ENCODE measurements around the gene COL25A1. TPM values are rescaled to one million over a fixed set of nuclear protein-coding genes. Genes with fewer than 3 reads are reported as not detected.

The COL25A1 gene
- total RNA-seq, 1 experiment from 2014 or later, result not detected

DNA sequence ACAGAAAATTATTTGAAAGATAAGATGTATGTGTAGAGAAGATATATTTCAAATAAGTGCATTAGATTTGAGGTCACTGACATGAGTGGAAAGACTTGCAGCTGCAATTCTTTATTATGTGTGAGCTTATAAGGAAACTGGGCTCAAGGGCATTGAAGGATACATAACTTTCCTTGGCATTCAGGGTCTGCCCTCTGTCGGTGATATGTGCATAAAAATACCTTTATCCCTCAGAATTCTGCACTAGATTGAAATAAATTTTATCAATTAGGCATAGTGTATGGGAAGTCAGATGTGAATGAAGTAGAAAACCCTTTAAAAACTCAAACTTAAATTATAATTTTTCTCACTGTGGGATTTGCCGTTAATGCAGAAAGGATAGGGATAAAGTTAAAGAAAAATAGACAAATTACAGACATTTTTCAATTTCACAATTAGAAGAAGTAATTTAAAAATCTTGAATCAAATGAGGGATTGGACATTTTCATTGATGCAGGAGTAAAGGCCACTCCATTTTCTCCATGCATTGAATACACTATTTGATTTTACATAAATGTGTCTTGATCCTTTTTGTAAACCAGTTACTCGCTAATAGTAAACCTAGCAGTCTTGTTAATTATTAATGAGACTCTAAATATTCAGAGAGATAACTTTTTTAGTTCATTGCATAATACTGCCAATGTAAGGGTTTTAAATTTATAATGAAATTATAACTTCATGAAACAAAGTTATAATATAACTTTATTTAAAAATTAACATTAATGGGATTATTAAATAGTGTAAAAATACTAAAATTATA is 518.6 kb downstream of the COL25A1 start:
- BruUV-seq (replicated peaks), result no TSS peak
- intact Hi-C loops (cut with micrococcal nuclease; ENCODE audit: unreplicated experiment), result loop anchor here (2.0 kb wide), 1 partner anchor 101 kb away; no protein-coding TSS in a partner anchor
- TF ChIP-seq, protein P1, sequence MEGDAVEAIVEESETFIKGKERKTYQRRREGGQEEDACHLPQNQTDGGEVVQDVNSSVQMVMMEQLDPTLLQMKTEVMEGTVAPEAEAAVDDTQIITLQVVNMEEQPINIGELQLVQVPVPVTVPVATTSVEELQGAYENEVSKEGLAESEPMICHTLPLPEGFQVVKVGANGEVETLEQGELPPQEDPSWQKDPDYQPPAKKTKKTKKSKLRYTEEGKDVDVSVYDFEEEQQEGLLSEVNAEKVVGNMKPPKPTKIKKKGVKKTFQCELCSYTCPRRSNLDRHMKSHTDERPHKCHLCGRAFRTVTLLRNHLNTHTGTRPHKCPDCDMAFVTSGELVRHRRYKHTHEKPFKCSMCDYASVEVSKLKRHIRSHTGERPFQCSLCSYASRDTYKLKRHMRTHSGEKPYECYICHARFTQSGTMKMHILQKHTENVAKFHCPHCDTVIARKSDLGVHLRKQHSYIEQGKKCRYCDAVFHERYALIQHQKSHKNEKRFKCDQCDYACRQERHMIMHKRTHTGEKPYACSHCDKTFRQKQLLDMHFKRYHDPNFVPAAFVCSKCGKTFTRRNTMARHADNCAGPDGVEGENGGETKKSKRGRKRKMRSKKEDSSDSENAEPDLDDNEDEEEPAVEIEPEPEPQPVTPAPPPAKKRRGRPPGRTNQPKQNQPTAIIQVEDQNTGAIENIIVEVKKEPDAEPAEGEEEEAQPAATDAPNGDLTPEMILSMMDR (IDR thresholded peaks at IDR 0.05; ENCODE audit: unreplicated experiment), result no peak
- Mint-ChIP-seq H3K36me3 (ENCODE audit: insufficient read depth, unreplicated experiment) (no peaks in the 10 kb centered on the region), H3K9me3 (ENCODE audit: low read depth, unreplicated experiment) (no peaks in the 10 kb centered on the region), H3K27ac (ENCODE audit: unreplicated experiment) (no peak overlapping the region), H3K27me3 (ENCODE audit: unreplicated experiment) (no peaks in the 10 kb centered on the region), H3K4me3 (ENCODE audit: low read depth, unreplicated experiment) (no peak overlapping the region), H3K4me1 (ENCODE audit: low read depth, unreplicated experiment) (no peaks in the 10 kb centered on the region)
- CTCF ChIA-PET, result no interaction called here
- peak; percentile 0 for DNase-seq

DNA sequence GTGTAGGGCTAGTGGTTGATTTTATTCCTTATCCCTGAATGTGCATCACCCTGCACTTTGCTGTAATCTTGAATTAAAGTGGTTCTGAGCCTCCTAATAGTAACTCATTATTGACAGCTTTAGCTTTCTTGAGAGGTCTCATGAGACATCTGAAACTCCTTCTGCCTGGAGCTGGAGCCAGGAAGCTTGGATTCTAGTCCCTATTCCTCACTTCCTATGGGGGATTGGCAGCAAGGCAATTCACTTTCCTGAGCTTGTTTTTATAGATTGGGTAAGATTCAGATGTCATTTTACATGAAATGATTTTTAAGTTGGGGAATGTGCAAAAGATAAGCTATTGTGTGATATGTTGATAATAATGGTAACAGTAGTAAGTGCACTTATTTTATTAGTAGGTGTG is 522.5 kb downstream of the COL25A1 start:
- intact Hi-C loops (cut with micrococcal nuclease; ENCODE audit: unreplicated experiment), result no loop called here
- no peak overlapping the region for H3K4me3 Mint-ChIP-seq (ENCODE audit: low read depth, unreplicated experiment)
- TF ChIP-seq, protein P1 (IDR thresholded peaks at IDR 0.05; ENCODE audit: unreplicated experiment), result no peak
- no peak overlapping the region for H3K27ac Mint-ChIP-seq (ENCODE audit: unreplicated experiment)
- no TSS peak for BruUV-seq (replicated peaks)
- DNase-seq, result no peak
- H3K9me3 Mint-ChIP-seq (ENCODE audit: low read depth, unreplicated experiment), result no peaks in the 10 kb centered on the region
- CTCF ChIA-PET, result no interaction called here
- H3K27me3 Mint-ChIP-seq (ENCODE audit: unreplicated experiment), result no peaks in the 10 kb centered on the region
- H3K4me1 Mint-ChIP-seq (ENCODE audit: low read depth, unreplicated experiment), result no peaks in the 10 kb centered on the region
- H3K36me3 Mint-ChIP-seq (ENCODE audit: insufficient read depth, unreplicated experiment), result no peaks in the 10 kb centered on the region

DNA sequence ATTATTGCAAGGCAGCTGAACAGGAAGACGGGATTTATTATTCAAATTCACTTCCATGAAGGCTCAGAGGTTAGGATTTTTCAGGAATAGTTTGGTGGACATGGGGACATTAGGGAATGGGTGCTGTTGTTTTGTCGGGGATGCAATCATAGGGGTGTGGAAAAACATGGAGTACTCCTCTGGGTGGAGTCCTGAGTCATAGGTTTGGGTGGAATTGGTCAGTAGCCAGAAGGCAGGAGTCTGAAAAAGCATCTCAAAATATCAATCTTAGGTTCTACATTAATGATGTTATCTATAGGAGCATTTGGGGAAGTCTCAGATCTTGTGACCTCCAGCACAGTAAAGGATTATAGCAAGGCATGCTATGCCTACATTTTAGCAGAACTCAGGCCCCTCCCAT is 525.1 kb downstream of the COL25A1 start:
- Mint-ChIP-seq H3K4me1 (ENCODE audit: low read depth, unreplicated experiment) (no peaks in the 10 kb centered on the region), H3K9me3 (ENCODE audit: low read depth, unreplicated experiment) (no peaks in the 10 kb centered on the region), H3K27me3 (ENCODE audit: unreplicated experiment) (no peaks in the 10 kb centered on the region), H3K27ac (ENCODE audit: unreplicated experiment) (no peak overlapping the region), H3K36me3 (ENCODE audit: insufficient read depth, unreplicated experiment) (no peaks in the 10 kb centered on the region), H3K4me3 (ENCODE audit: low read depth, unreplicated experiment) (no peak overlapping the region)
- CTCF ChIA-PET, result no interaction called here
- DNase-seq, result no peak
- TF ChIP-seq, protein P1 (IDR thresholded peaks at IDR 0.05; ENCODE audit: unreplicated experiment), result no peak
- intact Hi-C loops (cut with micrococcal nuclease; ENCODE audit: unreplicated experiment), result no loop called here
- BruUV-seq (replicated peaks), result no TSS peak

DNA sequence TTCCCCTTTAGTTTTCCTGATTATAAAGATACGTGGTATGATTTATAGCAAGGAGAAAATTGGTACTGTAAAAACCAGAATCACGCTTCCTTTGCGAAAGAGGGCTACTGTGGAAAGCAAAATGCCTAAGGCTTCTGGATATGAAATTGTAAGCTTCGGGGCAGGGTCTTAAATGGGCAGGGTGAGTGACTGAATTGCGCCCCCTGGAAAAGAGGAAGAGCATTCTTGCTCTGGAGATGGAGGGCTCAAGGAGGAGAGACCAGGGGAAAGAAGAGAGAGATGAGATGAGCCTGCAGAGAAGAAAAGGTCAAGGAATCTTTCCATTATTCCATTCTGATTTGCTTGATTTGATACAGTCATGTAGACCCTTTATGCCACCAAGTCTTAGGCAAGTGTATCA is 526.5 kb downstream of the COL25A1 start:
- TF ChIP-seq, protein P1 (IDR thresholded peaks at IDR 0.05; ENCODE audit: unreplicated experiment), result no peak
- Mint-ChIP-seq H3K4me3 (ENCODE audit: low read depth, unreplicated experiment) (no peak overlapping the region), H3K4me1 (ENCODE audit: low read depth, unreplicated experiment) (no peaks in the 10 kb centered on the region), H3K36me3 (ENCODE audit: insufficient read depth, unreplicated experiment) (no peaks in the 10 kb centered on the region), H3K9me3 (ENCODE audit: low read depth, unreplicated experiment) (no peaks in the 10 kb centered on the region), H3K27ac (ENCODE audit: unreplicated experiment) (no peak overlapping the region), H3K27me3 (ENCODE audit: unreplicated experiment) (no peaks in the 10 kb centered on the region)
- intact Hi-C loops (cut with micrococcal nuclease; ENCODE audit: unreplicated experiment), result no loop called here
- BruUV-seq (replicated peaks), result no TSS peak
- DNase-seq, result no peak
- CTCF ChIA-PET, result no interaction called here
